Dermis blood vessel endothelial cell (primary cell): Measurements from ENCODE around the gene FOXJ3. TPM values are rescaled to one million over a fixed set of nuclear protein-coding genes. Genes with fewer than 3 reads are reported as not detected.

ENCODE experiments used
- DNase-seq: peaks from one replicate; pipeline ENCODE4 v3.0.0; 2010
- total RNA-seq: library from RNA; depleted of rRNA; stranded (reverse); fragments of >200 nt; gene quantifications from 2 replicates; pipeline ENCODE4 v1.2.3, GENCODE V29; 2014

The FOXJ3 gene
- total RNA-seq, 1 donor from 2014 or later: 23.8 TPM

- DNase-seq: no peak
Observed at GRCh38 chr1:42306977-42307376, 28.1 kb downstream of the FOXJ3 start.

GRCh38 chr1:42305639-42306038 is 29.4 kb downstream of the FOXJ3 start:
- no peak for DNase-seq

GRCh38 chr1:42302034-42302433 is 33.0 kb downstream of the FOXJ3 start:
- no peak for DNase-seq

- DNase-seq: no peak
Observed at GRCh38 chr1:42298520-42298919, 36.5 kb downstream of the FOXJ3 start.

- no peak for DNase-seq
Observed at GRCh38 chr1:42295816-42296215, 39.2 kb downstream of the FOXJ3 start.

- DNase-seq: no peak
Observed at GRCh38 chr1:42290130-42290529, 44.9 kb downstream of the FOXJ3 start.

GRCh38 chr1:42288311-42288985 is 46.6 kb downstream of the FOXJ3 start:
- DNase-seq: no peak

GRCh38 chr1:42282867-42283583 is 52.0 kb downstream of the FOXJ3 start:
- DNase-seq: peak; percentile 56

GRCh38 chr1:42282024-42282579 is 52.9 kb downstream of the FOXJ3 start:
- peak; percentile 42 for DNase-seq

- DNase-seq: no peak
Observed at GRCh38 chr1:42280821-42281220, 54.2 kb downstream of the FOXJ3 start.

- DNase-seq: no peak
Observed at GRCh38 chr1:42279055-42279454, 56.0 kb downstream of the FOXJ3 start.

GRCh38 chr1:42272920-42273319 is 62.1 kb downstream of the FOXJ3 start:
- no peak for DNase-seq

GRCh38 chr1:42267904-42268303 is 67.1 kb downstream of the FOXJ3 start:
- no peak for DNase-seq

GRCh38 chr1:42266253-42267135 is 68.5 kb downstream of the FOXJ3 start:
- DNase-seq: peak; percentile 31

- DNase-seq: no peak
Observed at GRCh38 chr1:42264511-42265190, 70.4 kb downstream of the FOXJ3 start.

GRCh38 chr1:42263019-42263418 is 72.0 kb downstream of the FOXJ3 start:
- no peak for DNase-seq

GRCh38 chr1:42260376-42261070 is 74.5 kb downstream of the FOXJ3 start:
- no peak for DNase-seq

- DNase-seq: no peak
Observed at GRCh38 chr1:42259739-42260064, 75.3 kb downstream of the FOXJ3 start.

GRCh38 chr1:42259059-42259738 is 75.8 kb downstream of the FOXJ3 start:
- peak; percentile 20 for DNase-seq

- DNase-seq: no peak
Observed at GRCh38 chr1:42258218-42258617, 76.8 kb downstream of the FOXJ3 start.

- no peak for DNase-seq
Observed at GRCh38 chr1:42251042-42251441, 84.0 kb downstream of the FOXJ3 start.
